ENCODE results near the gene PIWIL1. TPM values are rescaled to one million over a fixed set of nuclear protein-coding genes. Genes with fewer than 3 reads are reported as not detected.

PIWIL1 gene
- not detected in 5 replicates for total RNA-seq (2022; extraction: Qiagen RNA extraction; ENCODE audit: low read depth)

GRCh38 chr12:130337488-130338303 lies at the start of gene PIWIL1:
PIWIL1 (plus strand) TSS chr12:130337887; CDS start chr12:130342592, 4,705 bp downstream.

Other genes with a start within 250 kb of the PIWIL1 start
- gene FZD10, start 175.4 kb upstream of the PIWIL1 start, total RNA-seq (2022; extraction: Qiagen RNA extraction; ENCODE audit: low read depth), result not detected in 5 replicates

Data from A549 treated with ZK216348 at 1 μM for 4 hours (cell line).